ENCODE measurements around the gene SEPTIN5.

SEPTIN5 gene

DNA sequence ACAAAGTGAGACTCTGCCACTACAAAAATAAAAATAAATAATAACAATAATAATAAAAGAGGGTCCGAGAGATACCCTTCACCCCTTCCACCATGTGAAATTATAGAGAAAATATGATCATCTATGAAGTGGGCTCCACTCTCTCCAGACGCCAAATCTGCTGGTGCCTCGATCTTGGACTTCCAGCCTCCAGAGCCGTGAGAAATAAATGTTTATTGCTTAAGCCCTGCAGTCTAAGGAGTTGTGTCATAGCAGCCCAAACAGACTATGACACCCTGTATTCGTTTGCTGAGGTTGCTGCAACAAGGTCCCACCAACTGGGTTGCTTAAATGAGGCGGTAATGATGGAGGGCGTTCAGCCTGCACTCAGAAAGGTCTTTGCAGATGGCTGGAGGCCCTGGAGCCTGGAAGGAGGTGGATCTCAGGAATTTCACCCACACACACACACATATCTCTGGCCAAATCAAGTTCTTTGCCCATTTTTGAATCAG is 7.6 kb upstream of the SEPTIN5 start:
- DNase-seq, result no peak

GRCh38 chr22:19707347-19708290 is 6.7 kb upstream of the SEPTIN5 start:
- no peak for DNase-seq

DNA sequence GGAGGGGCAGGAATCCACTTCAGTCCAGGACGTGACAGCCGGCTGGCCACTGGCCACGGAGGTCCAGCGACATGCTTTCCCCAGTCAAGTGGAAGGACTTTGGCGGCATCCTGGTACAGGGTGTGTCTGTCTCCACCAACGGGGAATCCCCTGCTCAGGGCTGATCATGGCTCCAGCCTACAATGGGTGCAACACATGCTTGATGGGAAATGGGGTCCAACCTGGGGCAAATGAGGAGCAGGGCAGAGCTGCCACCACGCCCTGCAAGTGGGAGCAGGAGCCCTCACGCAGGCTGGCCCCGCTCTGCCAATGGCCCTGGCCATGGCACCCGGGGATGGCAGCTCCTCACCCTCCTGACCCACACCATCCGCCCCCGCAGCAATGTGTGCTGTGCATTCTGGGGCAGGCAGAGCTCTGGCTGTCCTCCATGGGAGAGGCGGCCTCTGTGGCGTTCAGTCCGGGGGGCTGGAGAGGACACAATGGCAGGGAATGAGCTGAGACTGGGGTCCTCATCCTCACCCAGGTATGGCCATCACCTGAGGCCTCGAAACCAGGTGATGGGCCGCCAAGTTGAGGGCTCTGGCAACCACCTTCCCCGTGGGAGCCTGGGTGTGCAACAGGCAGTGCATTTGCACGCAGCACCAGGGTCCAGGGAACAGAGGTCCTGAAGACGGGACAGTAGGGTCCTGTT is 5.8 kb upstream of the SEPTIN5 start:
- no peak for DNase-seq

DNA sequence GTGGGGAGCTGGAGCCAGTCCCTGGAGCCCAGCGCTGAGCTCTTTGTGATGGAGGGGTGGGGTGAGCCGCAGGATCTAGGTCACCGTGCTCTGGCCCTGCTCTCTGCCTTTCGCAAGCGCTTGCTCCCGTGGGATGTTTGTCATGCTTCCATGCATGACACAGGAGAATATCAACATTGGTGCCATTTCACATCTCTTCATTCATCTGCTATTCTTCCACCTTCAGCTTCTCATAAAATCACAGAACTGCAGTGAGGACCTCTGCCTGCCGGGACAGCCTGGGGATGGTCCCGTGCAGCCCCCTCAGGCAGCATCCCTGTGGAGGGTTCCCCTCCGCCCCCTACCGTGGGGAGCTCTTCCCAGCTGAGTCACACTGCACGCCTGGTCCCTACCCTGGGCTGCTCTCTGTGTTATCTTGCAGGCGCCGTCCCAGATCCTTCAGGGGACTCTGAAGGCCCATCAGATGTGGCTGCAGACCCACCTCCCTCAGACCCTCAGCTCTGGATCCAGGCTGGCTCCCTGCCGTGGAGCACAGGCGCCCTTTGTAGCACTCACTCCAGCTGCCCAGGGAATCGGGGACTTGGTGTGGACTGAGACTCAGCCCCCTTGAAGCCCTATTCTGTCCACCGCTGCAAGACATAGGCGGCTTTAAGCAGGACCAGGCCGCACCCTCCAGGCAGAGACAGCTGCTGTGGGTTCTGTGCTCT is 5.1 kb upstream of the SEPTIN5 start:
- no peak for DNase-seq

DNA sequence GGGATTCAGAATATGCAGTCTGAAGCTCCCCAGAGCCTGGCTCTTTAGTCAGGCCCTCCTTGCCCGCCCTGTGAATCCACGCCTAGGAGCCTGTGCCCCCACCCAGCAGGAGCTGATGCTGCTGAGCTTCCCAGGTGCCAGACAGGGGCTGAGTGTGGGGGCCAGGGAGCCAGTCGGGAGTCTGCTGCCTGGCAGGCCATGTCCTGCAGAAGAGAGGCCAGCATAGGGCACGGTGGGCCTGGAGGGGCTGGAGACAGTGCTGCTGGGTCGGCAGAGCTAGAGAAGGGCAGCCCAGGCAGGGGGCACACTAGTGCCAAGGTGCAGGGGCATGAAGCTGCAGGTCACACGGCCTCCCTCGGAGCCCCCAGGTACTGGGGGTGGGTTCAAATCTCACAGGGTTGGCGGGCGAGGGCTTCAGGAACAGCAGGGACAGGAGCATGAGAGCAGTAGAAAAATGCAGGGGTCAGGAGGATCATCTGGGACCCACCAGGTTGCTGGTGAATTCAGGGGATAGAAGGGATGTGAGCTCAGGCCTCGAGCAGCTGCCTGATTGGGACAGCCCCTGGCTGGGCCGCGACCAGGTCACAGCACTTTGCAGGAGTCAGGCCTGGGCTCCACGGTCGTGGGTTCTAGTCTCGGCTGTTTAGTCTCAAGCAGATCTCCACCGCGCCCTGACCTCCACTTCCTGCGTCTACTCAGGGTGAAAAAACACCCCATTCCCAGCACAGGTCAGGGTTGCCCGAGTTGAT is 4.1 kb upstream of the SEPTIN5 start:
- no peak for DNase-seq

- DNase-seq, result no peak
Observed at GRCh38 chr22:19710769-19711106, 3.6 kb upstream of the SEPTIN5 start.

GRCh38 chr22:19713245-19713644 is 1.1 kb upstream of the SEPTIN5 start:
- no peak for DNase-seq

GRCh38 chr22:19713650-19714311 is 522 bp upstream of the SEPTIN5 start:
- DNase-seq, result no peak

DNA sequence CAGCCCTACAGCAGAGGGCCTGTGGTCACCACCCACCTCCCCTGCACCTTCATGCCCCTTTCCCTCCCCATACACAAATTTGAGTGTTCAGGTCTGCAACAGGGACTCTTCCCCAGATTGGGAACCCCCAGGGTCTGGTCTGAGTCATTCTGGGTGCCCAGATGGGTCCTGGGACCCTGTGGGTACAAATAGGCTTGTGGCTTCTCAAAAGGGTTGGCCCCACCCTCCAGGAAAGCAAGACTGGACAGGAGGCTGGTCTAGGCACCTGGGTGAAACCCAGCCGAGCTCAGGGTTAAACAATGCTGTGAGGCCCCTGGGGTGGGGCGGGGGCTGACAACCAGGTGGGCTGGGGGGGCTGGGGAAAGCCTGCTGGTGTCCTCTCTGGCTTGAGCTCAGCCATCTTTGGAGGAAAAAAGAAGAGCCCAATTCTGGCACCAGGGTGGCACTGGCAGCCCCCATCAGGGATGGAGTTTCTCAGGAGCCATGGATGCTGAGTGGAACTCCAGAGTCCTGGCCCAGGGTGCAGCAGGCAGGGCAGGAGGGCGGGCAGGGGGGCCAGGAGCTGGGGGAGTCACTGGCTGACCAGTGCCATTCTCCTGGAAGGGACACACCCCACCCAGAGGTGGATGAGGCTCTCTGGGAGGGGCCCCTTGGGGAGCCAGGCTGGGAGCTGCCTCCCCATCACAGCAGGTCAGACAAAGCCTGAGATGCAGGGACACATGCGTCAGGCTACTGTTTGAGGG is 1.1 kb downstream of the SEPTIN5 start:
- DNase-seq, result no peak

- no peak for DNase-seq
Observed at GRCh38 chr22:19716041-19716828, 1.9 kb downstream of the SEPTIN5 start.

DNA sequence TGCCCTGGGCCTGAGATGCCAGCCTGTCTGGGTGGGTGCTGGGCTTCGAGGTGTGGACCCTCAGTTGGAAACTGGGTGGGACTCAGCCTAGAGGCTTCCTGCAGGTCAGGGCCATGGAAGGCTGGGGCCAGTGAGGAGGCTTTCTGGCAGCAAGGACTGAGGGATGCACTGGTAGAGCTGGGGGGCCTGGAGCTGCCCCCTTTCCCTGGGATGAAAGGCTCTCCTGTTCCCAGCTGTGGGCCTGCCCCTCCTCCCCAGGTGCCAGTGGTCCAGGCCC is 2.5 kb downstream of the SEPTIN5 start:
- DNase-seq, result no peak

- DNase-seq, result no peak
Observed at GRCh38 chr22:19717181-19717580, 2.9 kb downstream of the SEPTIN5 start.

GRCh38 chr22:19717691-19718455 is 3.6 kb downstream of the SEPTIN5 start:
- peak in 1 of 2 experiments; percentile 78 for DNase-seq

DNA sequence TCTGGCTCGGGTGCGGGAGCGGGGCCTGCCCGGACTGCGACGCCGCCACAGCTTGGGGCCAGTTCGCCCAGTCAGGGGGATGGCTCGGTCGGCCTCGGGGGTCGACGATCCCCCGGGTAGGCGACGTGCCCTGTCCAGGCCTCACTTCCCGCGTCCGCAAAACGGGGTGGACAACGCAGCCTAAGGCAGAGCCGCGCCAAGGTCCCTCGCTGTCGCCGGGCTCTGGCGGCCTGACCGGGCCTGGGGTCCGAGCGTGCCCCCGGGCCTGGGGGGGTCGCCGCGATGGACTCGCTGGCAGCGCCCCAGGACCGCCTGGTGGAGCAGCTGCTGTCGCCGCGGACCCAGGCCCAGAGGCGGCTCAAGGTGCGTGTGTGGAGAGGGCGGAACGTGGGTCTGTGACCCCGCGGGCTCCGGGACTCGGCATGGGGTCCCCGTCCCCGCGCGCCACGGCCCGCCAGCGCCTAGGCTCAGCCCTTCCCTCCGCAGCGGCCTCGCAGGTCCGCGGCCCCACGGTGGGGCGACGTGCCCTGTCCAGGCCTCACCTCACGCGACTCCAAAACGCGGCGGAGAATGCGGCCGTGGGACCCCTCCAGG is 4.2 kb downstream of the SEPTIN5 start:
- DNase-seq, result no peak

DNA sequence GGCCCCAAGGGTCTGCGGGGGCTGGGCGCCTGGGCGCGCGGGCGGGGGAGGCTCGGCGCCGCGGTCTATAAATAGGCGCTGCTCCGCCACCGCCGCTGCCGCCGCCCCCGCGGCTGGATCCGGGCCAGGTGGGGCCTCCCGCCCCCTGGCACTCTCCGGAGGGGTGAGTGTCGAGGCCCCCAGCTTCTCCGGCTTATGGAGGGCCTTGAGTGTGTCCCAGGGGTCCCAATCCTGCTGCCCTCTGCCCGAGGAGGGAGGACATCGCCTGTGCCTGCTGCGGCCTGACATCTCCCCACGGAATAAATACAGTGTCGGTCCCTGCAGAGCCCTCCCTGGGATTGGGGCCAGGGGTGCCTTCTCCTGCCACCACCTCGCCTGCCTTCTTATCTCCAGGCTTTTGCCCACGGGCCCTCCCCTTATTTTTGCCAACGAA is 4.8 kb downstream of the SEPTIN5 start:
- DNase-seq, result no peak

DNA sequence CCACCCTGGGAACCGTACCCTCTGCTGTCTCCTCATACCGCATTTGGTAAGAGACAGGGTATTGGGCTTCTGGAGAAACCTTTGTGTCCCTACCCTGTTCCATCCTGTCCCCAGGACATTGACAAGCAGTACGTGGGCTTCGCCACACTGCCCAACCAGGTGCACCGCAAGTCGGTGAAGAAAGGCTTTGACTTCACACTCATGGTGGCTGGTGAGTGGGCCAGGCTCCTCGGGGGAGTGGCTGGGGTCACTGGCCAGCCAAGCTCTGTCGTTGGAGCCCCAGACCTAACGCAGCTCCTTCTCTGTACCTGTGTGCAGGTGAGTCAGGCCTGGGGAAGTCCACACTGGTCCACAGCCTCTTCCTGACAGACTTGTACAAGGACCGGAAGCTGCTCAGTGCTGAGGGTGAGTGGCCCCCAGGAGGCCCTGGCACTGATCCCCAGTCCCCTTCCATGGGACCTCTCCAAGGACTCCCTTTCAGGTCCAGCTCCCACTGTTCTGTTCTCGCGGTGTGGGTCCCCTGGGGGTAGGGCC is 5.3 kb downstream of the SEPTIN5 start:
- DNase-seq, result no peak

DNA sequence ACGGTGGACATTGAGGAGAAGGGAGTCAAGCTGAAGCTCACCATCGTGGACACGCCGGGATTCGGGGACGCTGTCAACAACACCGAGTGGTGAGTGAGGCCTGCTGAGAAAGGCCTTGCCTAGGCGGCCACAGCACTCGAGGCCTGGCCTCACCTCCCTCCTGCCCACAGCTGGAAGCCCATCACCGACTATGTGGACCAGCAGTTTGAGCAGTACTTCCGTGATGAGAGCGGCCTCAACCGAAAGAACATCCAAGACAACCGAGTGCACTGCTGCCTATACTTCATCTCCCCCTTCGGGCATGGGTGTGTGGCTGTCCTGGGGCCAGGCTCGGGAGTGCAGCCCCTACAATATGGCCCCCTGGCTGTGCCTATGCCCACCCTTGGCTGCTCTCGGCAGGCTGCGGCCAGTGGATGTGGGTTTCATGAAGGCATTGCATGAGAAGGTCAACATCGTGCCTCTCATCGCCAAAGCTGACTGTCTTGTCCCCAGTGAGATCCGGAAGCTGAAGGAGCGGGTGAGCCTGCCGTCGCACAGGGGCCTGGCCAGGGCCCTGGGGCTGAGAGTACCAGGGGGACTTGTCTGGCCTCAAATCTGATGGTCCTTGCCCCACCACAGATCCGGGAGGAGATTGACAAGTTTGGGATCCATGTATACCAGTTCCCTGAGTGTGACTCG is 6.0 kb downstream of the SEPTIN5 start:
- DNase-seq, result no peak

DNA sequence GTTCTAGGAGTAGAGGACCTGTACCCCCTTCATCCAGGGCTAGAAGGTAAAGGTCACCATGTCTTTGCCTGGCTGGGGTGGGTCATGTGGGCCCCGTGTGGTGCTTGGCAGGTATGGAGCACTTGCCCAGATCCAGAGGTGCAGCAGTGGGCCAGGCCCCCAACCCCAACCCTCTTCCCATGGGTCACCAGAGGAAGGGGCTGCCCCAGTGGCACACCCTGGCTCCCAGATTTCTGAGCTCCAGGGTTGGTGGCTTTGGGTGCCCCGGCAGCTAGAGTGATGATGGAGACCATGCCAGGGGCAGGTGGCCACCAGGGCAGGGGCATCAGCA is 6.7 kb downstream of the SEPTIN5 start:
- no peak for DNase-seq

Data from NCI-H446 (cell line).